RWPE1 (cell line): ENCODE measurements around the gene PALLD.
"Not testable (repeated sequence)": the region's sequence is repeated elsewhere in the genome, so short reads cannot be mapped to it uniquely, and the experiment has no call there.

Experiments
- CTCF ChIA-PET: fragments of 350-600 bp; sonication (Branson Sonifier 250); formaldehyde crosslinking; extraction: SDS; loops from one replicate; lab custom pipeline; 2021; lab: Yijun Ruan, JAX
- POLR2A ChIA-PET: fragments of 400-600 bp; formaldehyde crosslinking; extraction: SDS; loops from one replicate; lab custom pipeline; 2020; ENCODE audit warnings: antibody characterized with exemption; ENCODE audit not compliant: low non-redundant PET; lab: Yijun Ruan, JAX
- DNase-seq: peaks from one replicate; pipeline ENCODE4 v3.0.0; 2012; ENCODE audit warnings: low spot score
- H3K27ac ChIP-seq: fragments of 450-650 bp; 2 replicates; pipeline ENCODE4 v1.5.1; 2017
- TF ChIP-seq, protein P1 (sequence below): fragments of 450-650 bp; conservative IDR thresholded peaks from 2 replicates; pipeline ENCODE4 v1.5.1; 2017; ENCODE audit warnings: low read depth, mild to moderate bottlenecking

Gene PALLD

DNA sequence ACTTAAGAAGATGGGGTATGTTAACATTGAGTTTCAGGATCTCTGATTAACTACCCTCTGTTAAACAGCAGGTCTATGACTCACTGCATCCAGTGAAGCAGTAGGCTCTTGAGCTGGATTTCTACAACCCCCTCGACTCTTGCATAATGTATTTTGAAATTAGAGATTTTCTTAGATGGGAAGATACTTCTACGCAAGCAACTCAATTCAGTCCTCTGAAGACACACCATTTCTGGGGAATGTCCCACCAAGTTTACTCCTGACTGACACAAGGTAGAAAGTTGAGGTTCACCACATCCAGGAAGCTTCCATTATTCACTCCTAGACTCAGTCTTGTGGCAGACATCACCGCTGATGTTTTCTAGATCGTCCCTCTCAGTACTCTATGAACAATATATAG lies 12.9 kb downstream of the PALLD start:
- no peak overlapping the region for H3K27ac ChIP-seq
- DNase-seq: no peak
- ChIA-PET CTCF (no interaction called here), POLR2A (no interaction called here)
- TF ChIP-seq, protein P1, sequence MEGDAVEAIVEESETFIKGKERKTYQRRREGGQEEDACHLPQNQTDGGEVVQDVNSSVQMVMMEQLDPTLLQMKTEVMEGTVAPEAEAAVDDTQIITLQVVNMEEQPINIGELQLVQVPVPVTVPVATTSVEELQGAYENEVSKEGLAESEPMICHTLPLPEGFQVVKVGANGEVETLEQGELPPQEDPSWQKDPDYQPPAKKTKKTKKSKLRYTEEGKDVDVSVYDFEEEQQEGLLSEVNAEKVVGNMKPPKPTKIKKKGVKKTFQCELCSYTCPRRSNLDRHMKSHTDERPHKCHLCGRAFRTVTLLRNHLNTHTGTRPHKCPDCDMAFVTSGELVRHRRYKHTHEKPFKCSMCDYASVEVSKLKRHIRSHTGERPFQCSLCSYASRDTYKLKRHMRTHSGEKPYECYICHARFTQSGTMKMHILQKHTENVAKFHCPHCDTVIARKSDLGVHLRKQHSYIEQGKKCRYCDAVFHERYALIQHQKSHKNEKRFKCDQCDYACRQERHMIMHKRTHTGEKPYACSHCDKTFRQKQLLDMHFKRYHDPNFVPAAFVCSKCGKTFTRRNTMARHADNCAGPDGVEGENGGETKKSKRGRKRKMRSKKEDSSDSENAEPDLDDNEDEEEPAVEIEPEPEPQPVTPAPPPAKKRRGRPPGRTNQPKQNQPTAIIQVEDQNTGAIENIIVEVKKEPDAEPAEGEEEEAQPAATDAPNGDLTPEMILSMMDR: no peak

DNA sequence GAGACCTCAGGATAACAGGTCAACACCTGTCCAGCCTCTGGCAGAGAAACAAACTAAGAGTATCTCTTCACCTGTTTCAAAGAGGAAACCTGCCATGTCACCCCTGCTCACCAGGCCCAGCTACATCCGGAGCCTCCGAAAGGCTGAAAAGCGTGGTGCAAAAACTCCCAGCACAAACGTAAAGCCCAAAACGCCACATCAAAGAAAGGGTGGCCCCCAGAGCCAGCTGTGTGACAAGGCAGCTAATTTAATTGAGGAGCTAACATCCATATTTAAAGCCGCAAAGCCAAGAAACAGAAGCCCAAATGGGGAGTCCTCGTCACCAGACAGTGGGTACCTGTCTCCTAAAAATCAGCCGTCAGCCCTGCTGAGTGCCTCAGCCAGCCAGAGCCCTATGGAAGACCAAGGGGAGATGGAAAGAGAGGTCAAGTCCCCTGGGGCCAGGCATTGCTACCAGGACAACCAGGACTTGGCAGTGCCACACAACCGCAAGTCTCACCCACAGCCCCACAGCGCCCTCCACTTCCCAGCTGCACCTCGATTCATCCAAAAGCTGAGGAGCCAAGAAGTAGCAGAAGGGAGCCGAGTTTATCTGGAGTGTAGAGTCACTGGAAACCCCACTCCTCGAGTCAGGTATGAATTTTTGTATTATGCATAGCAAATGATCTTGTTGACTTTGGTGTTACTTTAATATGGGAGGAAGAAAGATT lies 15.1 kb downstream of the PALLD start:
- no peak for DNase-seq
- POLR2A ChIA-PET: no interaction called here
- CTCF ChIA-PET: no interaction called here
- no peak overlapping the region for H3K27ac ChIP-seq
- TF ChIP-seq, protein P1: no peak

DNA sequence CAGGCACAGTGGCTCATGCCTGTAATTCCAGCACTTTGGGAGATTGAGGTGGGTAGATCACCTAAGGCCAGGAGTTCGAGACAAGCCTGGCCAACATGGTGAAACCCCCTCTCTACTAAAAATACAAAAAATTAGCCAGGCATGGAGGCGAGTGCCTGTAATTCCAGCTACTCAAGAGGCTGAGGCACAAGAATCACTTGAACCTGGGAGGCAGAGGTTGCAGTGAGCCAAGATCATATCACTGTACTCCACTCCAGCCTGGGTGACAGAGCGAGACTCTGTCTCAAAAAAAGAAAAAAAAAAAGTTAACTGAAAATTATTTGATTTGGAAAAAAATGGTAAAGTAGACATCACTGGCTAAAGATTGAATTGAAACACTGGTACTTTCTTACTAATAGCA lies 17.0 kb downstream of the PALLD start:
- H3K27ac ChIP-seq, DNase-seq, POLR2A ChIA-PET: not testable (repeated sequence)
- CTCF ChIA-PET: interaction anchor here (0.5 to 1.0 kb wide), 15 partner anchors 8 to 1296 kb away, joined by 3 to 6 read pairs (median 3); partner anchors contain the start of gene DDX60L

DNA sequence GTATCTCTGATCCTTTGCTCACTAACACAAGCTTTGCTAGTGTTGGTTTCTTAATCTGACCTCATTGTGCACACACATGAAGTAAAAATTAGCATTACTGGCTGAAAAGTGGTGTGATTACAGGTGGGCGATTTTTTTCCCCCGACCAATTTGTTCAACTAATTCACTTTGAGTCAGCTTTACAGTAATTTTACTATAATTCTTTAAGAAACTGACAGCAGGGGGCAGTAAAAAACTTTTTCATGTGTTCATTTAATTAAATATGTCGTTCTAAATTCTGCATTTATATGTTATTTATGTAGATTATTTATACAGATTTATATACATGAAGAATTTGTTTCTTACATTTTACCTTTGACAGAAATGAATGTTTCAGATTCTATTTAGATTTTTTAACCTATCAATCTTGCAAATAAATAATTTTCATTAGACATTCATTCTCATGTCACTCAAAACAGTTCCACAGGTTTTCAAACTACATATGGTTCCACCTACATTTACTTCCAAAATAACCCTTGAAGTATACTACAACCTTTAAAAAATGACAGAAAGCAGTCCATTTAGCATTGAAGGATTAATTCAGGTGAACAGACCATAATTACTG lies 17.5 kb downstream of the PALLD start:
- ChIA-PET CTCF (interaction anchor here (0.5 to 1.0 kb wide), 15 partner anchors 9 to 1295 kb away, joined by 3 to 6 read pairs (median 3); partner anchors contain the start of gene DDX60L), POLR2A (no interaction called here)
- peak; percentile 31 for DNase-seq
- H3K27ac ChIP-seq: no peak overlapping the region
- TF ChIP-seq, protein P1: peak; percentile 47

DNA sequence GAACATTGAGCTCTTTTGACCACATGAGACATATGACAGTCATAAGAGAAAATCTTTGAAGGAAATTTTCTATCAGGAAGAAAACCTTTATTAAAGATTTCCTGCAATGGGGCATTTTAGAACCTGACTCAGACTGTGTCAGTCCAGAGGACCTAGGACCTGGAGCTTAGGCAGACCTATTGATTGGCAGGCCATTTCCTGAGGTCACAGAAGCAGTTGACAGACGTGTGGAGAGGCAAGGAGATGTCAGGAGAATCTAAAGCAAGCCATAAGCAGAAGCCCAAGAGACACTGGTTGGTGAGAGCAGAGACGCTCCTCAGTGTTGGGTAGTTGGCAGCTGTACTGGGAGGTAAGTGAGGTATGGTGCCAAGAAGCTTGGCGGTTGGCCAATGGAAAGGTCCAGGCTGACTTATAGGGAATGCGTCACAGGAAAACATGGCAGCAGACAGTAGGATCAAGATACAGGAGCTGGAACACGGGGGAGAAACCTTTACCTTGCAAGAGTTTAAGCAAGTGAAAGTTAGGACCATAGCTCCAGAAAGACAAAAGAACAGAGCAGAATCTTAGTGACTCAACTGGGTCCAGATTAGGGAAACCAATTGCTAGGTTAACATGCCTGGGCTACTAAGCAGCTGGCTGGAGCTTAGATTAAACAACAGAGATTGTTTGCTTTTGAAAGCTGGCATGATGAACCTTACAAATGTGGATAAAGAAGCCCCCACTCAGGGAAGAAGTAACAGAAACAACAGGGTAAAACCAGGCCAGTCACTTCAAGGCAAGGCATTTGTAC lies 18.6 kb downstream of the PALLD start:
- ChIA-PET POLR2A (no interaction called here), CTCF (interaction anchor here (0.7 kb wide), 1 partner anchor 44 kb away, joined by 3 read pairs; no protein-coding TSS in a partner anchor)
- TF ChIP-seq, protein P1: no peak
- DNase-seq: no peak
- no peak overlapping the region for H3K27ac ChIP-seq

DNA sequence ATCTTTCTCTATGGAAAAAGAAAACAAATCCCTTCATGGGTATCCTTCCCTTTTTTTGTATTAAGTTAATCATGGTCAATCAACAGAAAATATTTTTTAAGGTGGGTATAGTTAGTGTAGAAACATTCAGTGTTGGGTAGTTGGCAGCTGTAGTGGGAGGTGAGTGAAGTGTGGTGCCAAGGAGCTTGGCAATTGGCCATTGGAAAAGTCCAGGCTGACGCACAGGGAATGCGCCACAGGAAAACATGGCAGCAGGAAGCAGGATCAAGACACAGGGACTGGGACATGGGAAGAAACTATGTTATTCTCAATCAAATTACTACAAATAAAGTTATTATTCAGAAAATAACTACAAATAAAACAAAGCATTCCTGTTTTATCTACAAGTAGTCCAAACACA lies 20.0 kb downstream of the PALLD start:
- DNase-seq: no peak
- H3K27ac ChIP-seq: no peak overlapping the region
- CTCF ChIA-PET: no interaction called here
- TF ChIP-seq, protein P1: no peak
- POLR2A ChIA-PET: no interaction called here
